Colonic mucosa (tissue), 4 donors: ENCODE measurements around the gene ADAMTS17. TPM values are rescaled to one million over a fixed set of nuclear protein-coding genes. Genes with fewer than 3 reads are reported as not detected.

ENCODE experiments used
- DNase-seq: peaks from one replicate; pipeline ENCODE4 v3.0.0-alpha.2; 2020
- H3K27ac ChIP-seq: fragments of 200-600 bp; one replicate; pipeline ENCODE4 v1.8.0; 2021
- H3K27me3 ChIP-seq: fragments of 200-600 bp; one replicate; pipeline ENCODE4 v1.8.0; 2021
- H3K36me3 ChIP-seq: fragments of 200-600 bp; one replicate; pipeline ENCODE4 v1.8.0; 2021
- H3K4me1 ChIP-seq: fragments of 200-600 bp; one replicate; pipeline ENCODE4 v1.8.0; 2021; ENCODE audit warnings: mild to moderate bottlenecking
- H3K4me3 ChIP-seq: fragments of 200-600 bp; one replicate; pipeline ENCODE4 v1.8.0; 2021
- H3K9ac ChIP-seq, 2 donors: one replicate each; pipeline ENCODE4 v1.7.0; 2013; ENCODE audit warnings: control low read depth in 2 of 2, low read depth in 2 of 2, low read length in 2 of 2
- H3K9me3 ChIP-seq: fragments of 200-600 bp; one replicate; pipeline ENCODE4 v1.8.0; 2021
- intact Hi-C: fragments of 100-400 bp; cut with DNase I; formaldehyde crosslinking; loops from one replicate; pipeline ENCODE4 v1.14.1; 2022
- total RNA-seq, 2 donors: library from RNA; stranded (reverse); fragmentation: NEBNext Ultra II Directional in 1 of 2; extraction: Animal tissue kit (Norgen Biotek cat#: 25700) in 1 of 2; gene quantifications; one replicate each; pipeline ENCODE4 v1.2.1, GENCODE V29; 2021
- TF ChIP-seq, protein P1 (sequence below): fragments of 200-600 bp; IDR thresholded peaks from one replicate; pipeline ENCODE4 v1.8.0; 2022; ENCODE audit warnings: antibody characterized with exemption, mild to moderate bottlenecking
- donor health status: healthy.
- donor health status: DM: no; HTN: no; CAD: no.
- donor health status: DM: no; HTN: no; CAD: no.

Gene ADAMTS17
- total RNA-seq, 2 donors from 2014 or later: 4.2 to 8.3 TPM

DNA sequence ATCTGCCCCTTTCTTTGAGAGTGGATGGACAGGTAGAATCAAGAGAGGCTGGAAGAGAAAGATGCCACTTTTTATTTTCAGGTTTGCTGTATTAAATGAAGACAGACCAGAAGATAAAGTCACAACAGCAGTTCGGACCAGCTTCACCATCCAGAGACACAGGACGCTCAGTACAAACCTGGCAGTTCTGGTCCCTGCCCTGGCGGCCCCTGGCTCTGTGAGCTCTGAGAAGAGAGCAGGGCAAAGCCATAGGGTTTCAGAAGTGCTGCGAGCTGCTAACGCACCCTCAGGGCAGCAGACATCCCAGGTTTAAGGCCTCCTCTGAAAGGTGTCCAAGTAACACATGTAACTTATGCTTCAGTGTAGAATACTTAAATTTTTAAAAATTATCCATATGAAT is 216.8 kb downstream of the ADAMTS17 start:
- H3K27me3 ChIP-seq: no peaks in the 10 kb centered on the region
- H3K36me3 ChIP-seq: no peaks in the 10 kb centered on the region
- H3K9ac ChIP-seq: no peak overlapping the region
- no peaks in the 10 kb centered on the region for H3K9me3 ChIP-seq
- H3K4me3 ChIP-seq: no peak overlapping the region
- H3K27ac ChIP-seq: no peak overlapping the region
- no peaks in the 10 kb centered on the region for H3K4me1 ChIP-seq
- TF ChIP-seq, protein P1, sequence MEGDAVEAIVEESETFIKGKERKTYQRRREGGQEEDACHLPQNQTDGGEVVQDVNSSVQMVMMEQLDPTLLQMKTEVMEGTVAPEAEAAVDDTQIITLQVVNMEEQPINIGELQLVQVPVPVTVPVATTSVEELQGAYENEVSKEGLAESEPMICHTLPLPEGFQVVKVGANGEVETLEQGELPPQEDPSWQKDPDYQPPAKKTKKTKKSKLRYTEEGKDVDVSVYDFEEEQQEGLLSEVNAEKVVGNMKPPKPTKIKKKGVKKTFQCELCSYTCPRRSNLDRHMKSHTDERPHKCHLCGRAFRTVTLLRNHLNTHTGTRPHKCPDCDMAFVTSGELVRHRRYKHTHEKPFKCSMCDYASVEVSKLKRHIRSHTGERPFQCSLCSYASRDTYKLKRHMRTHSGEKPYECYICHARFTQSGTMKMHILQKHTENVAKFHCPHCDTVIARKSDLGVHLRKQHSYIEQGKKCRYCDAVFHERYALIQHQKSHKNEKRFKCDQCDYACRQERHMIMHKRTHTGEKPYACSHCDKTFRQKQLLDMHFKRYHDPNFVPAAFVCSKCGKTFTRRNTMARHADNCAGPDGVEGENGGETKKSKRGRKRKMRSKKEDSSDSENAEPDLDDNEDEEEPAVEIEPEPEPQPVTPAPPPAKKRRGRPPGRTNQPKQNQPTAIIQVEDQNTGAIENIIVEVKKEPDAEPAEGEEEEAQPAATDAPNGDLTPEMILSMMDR: no peak
- no peak for DNase-seq
- intact Hi-C loops: no loop called here

DNA sequence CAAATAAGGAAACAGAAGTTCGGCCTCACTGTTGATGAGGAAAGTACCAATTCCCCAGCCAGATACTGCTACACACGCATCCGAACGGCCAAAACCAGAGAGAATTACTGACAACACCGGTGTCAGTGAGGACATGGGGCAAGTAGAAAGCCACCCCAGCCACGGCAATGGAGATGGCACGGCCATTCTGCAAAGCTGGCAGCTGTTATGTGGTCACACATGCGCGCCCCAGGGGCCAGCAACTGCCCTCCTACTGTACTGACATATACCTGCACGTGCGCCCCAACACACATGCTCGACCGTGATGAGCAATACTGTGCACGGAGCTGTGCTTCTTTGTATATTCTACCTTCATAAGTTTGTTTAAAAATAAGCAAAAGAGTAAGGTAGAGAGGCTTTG is 217.4 kb downstream of the ADAMTS17 start:
- H3K36me3 ChIP-seq: no peaks in the 10 kb centered on the region
- no peak for DNase-seq
- H3K4me3 ChIP-seq: no peak overlapping the region
- no peaks in the 10 kb centered on the region for H3K9me3 ChIP-seq
- no peak overlapping the region for H3K27ac ChIP-seq
- no peak overlapping the region for H3K9ac ChIP-seq
- no peaks in the 10 kb centered on the region for H3K27me3 ChIP-seq
- intact Hi-C loops: no loop called here
- H3K4me1 ChIP-seq: no peaks in the 10 kb centered on the region
- TF ChIP-seq, protein P1: no peak

DNA sequence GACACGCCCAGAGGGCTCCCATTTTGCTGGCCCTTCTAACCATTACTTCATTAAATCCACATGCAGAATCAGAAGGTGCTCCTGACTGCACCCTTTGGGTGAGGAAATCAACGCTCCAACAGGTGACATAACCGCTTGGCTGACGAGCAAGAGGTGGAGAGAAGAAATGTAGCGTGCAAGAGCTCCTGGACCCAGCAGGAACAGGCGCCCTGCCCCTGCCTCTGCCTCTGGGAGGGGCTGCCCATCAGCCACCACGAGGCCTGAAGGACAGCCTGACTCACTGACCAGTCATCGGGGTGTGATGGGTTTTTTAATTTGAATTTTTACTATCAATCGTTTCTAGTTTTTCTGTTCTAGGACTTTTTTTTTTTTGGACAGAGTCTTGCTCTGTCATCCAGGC is 218.2 kb downstream of the ADAMTS17 start:
- TF ChIP-seq, protein P1: no peak
- no peaks in the 10 kb centered on the region for H3K36me3 ChIP-seq
- H3K27me3 ChIP-seq: no peaks in the 10 kb centered on the region
- no peaks in the 10 kb centered on the region for H3K9me3 ChIP-seq
- no peak overlapping the region for H3K27ac ChIP-seq
- DNase-seq: no peak
- no peak overlapping the region for H3K4me3 ChIP-seq
- intact Hi-C loops: no loop called here
- H3K9ac ChIP-seq: no peak overlapping the region
- no peaks in the 10 kb centered on the region for H3K4me1 ChIP-seq

DNA sequence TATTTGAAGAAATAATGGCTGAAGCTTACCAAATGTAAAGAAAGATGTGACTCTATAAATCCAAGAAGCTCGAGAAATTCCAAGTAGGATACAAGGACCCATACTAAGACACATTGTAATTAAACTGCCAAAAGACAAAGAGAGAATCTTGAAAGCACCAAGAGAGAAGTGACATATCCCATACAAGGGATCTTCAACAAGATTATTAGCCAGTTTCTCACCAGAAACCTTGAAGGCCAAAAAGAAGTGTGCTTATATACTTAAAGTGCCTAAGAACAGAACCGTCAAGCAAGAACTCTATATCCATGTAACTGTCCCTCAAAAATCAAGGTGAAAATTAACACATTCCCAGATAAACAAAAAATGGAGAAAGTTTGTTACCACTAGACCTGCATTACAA is 220.5 kb downstream of the ADAMTS17 start:
- TF ChIP-seq, protein P1: no peak
- H3K4me3 ChIP-seq: no peak overlapping the region
- H3K9ac ChIP-seq: no peak overlapping the region
- intact Hi-C loops: no loop called here
- no peaks in the 10 kb centered on the region for H3K9me3 ChIP-seq
- no peak overlapping the region for H3K27ac ChIP-seq
- H3K36me3 ChIP-seq: no peaks in the 10 kb centered on the region
- no peaks in the 10 kb centered on the region for H3K27me3 ChIP-seq
- DNase-seq: no peak
- H3K4me1 ChIP-seq: no peaks in the 10 kb centered on the region

DNA sequence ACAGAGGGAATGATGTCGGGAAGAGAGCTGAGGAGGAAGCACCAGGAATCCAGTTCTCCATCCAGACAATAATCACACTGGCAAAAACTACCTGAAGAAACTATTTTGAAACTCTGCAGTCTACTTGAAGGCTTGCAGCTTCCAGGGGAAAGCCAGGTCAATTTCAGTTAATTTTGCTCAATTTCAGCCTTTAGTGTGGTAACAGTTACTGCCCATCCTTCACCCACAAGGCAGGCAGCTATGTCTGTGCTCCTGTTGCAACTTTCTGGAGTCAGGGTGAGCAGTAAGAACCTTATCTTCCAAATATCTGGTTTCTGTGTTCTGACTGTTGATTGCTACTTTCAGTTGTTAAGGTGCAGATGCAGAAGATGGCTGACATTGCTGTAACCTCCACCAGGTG is 221.7 kb downstream of the ADAMTS17 start:
- intact Hi-C loops: no loop called here
- Histone ChIP-seq H3K27ac (no peak overlapping the region), H3K9me3 (no peaks in the 10 kb centered on the region), H3K4me3 (no peak overlapping the region), H3K4me1 (no peaks in the 10 kb centered on the region), H3K27me3 (no peaks in the 10 kb centered on the region), H3K36me3 (no peaks in the 10 kb centered on the region), H3K9ac (no peak overlapping the region)
- DNase-seq: no peak
- TF ChIP-seq, protein P1: no peak

DNA sequence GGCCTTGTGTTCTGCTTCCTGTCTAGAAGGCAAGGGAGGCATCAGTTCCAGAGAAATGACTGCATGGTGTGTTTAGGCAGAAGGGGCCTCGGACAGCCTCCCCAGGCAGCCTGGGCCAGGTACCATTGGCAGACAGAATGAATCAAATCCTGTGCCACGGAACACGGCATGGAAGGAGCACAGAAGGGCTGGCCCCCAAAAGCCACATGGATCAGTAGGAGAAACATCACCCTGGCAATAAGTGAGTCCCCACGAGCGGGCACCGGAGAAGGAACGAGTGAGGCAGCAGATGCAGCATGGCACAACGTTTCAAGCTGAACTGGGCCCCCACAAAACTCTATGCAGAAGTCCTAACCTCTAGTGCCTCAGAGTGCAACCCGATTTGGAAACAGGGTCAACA is 223.2 kb downstream of the ADAMTS17 start:
- H3K4me3 ChIP-seq: no peak overlapping the region
- intact Hi-C loops: no loop called here

More for the DNA sequence above, 223.2 kb downstream of the ADAMTS17 start:
- H3K27me3 ChIP-seq: no peaks in the 10 kb centered on the region
- TF ChIP-seq, protein P1: no peak
- no peaks in the 10 kb centered on the region for H3K36me3 ChIP-seq
- H3K9me3 ChIP-seq: no peaks in the 10 kb centered on the region
- H3K4me1 ChIP-seq: no peaks in the 10 kb centered on the region
- H3K9ac ChIP-seq: no peak overlapping the region
- H3K27ac ChIP-seq: no peak overlapping the region
- DNase-seq: no peak
